HEK293 (cell line): ENCODE results near the gene SYN1.

ENCODE experiments used
- BCL11B ChIP-seq: fragments of 450-650 bp; formaldehyde crosslinking; IDR thresholded peaks from 2 replicates; pipeline ENCODE4 v1.5.1; 2016; ENCODE audit warnings: low read depth, missing biosample characterization, missing genetic modification characterization
- KLF9 ChIP-seq: fragments of 450-650 bp; formaldehyde crosslinking; IDR thresholded peaks from 2 replicates; pipeline ENCODE4 v1.5.1; 2016; ENCODE audit warnings: missing biosample characterization, missing genetic modification characterization, low read depth
- ZBTB8A ChIP-seq: fragments of 450-650 bp; formaldehyde crosslinking; IDR thresholded peaks from 2 replicates; pipeline ENCODE4 v1.5.1; 2016; ENCODE audit warnings: missing biosample characterization, missing genetic modification characterization
- ZNF146 ChIP-seq: fragments of 450-650 bp; formaldehyde crosslinking; IDR thresholded peaks from 2 replicates; pipeline ENCODE4 v1.5.1; 2016; ENCODE audit warnings: missing biosample characterization, missing genetic modification characterization
- ZNF157 ChIP-seq: fragments of 450-650 bp; formaldehyde crosslinking; IDR thresholded peaks from 2 replicates; pipeline ENCODE4 v1.5.1; 2016; ENCODE audit warnings: missing biosample characterization, missing genetic modification characterization
- ZNF174 ChIP-seq: fragments of 450-650 bp; formaldehyde crosslinking; IDR thresholded peaks from 2 replicates; pipeline ENCODE4 v1.5.0; 2017; ENCODE audit warnings: missing biosample characterization, mild to moderate bottlenecking, missing genetic modification characterization
- ZNF266 ChIP-seq: fragments of 450-650 bp; formaldehyde crosslinking; IDR thresholded peaks from 2 replicates; pipeline ENCODE4 v1.5.1; 2016; ENCODE audit warnings: missing biosample characterization, missing genetic modification characterization, low read depth
- ZNF292 ChIP-seq: fragments of 450-650 bp; formaldehyde crosslinking; IDR thresholded peaks from 2 replicates; pipeline ENCODE4 v1.5.1; 2016; ENCODE audit warnings: low read depth, missing biosample characterization, missing genetic modification characterization, borderline replicate concordance
- ZNF423 ChIP-seq: fragments of 450-650 bp; formaldehyde crosslinking; IDR thresholded peaks from 2 replicates; pipeline ENCODE4 v1.5.1; 2016; ENCODE audit warnings: missing biosample characterization, missing genetic modification characterization
- ZNF571 ChIP-seq: fragments of 450-650 bp; formaldehyde crosslinking; IDR thresholded peaks from 2 replicates; pipeline ENCODE4 v1.5.0; 2017; ENCODE audit warnings: missing biosample characterization, missing genetic modification characterization
- ZNF670 ChIP-seq: fragments of 450-650 bp; formaldehyde crosslinking; IDR thresholded peaks from 2 replicates; pipeline ENCODE4 v1.5.1; 2016; ENCODE audit warnings: missing biosample characterization, missing genetic modification characterization, low read depth
- TF ChIP-seq, protein P1 (sequence below): fragments of 450-650 bp; formaldehyde crosslinking; IDR thresholded peaks from 2 replicates; pipeline ENCODE4 v1.5.1; 2016; ENCODE audit warnings: missing biosample characterization, missing genetic modification characterization

DNA sequence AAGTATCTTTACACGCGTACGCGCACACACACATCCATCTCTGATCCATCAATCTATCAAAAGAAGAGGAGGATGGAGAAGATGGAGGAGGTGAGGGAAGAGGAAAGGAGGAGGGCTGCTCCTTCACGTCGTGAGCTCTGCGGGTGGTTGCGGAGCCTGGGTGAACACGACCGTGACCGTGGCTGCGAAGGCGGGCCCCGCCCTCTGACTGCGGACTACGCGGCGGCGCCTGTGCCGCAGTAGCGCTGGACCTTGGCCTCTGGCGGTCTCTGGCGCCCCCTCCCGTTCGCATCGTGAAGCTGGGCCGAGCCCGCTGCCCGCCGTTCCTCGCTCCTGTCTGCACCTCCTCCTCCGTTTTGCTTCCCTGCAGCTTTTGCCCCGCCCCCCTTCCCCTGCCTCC, 96.4 kb downstream of the SYN1 start:
- TF ChIP-seq ZNF292 (no peak), ZNF423 (tag by site-specific recombination) (no peak), KLF9 (tag by site-specific recombination) (peak; percentile 77; the same call in 1 of the 2 replicates), ZNF174 (tag by site-specific recombination) (no peak), ZNF571 (no peak), ZBTB8A (tag by site-specific recombination) (no peak), ZNF670 (tag by site-specific recombination) (no peak), BCL11B (tag by site-specific recombination) (no peak), ZNF146 (tag by site-specific recombination) (no peak), ZNF266 (tag by site-specific recombination) (no peak), ZNF157 (tag by site-specific recombination) (no peak)
- TF ChIP-seq, protein P1, sequence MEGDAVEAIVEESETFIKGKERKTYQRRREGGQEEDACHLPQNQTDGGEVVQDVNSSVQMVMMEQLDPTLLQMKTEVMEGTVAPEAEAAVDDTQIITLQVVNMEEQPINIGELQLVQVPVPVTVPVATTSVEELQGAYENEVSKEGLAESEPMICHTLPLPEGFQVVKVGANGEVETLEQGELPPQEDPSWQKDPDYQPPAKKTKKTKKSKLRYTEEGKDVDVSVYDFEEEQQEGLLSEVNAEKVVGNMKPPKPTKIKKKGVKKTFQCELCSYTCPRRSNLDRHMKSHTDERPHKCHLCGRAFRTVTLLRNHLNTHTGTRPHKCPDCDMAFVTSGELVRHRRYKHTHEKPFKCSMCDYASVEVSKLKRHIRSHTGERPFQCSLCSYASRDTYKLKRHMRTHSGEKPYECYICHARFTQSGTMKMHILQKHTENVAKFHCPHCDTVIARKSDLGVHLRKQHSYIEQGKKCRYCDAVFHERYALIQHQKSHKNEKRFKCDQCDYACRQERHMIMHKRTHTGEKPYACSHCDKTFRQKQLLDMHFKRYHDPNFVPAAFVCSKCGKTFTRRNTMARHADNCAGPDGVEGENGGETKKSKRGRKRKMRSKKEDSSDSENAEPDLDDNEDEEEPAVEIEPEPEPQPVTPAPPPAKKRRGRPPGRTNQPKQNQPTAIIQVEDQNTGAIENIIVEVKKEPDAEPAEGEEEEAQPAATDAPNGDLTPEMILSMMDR (tag by site-specific recombination): peak; percentile 92
